ENCODE measurements around the gene MRPL28.

DNA sequence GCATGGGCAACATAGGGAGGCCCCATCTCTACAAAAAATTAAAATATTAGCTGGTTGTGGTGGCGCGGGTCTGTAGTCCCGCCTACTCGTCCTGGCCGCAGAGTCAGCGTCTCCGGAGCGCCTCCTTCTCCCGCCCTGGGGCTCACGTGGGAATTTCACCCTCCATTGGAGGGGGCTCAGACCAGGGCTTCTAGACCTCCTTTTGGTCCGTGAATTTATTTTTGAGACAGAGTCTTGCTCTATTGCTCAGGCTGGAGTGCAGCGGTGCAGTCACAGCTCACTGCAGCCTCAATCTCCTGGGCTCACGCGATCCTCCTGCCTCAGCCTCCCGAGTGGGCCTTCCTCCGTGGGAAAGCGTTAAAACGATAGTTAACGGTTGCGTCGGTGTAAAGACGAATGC lies 26.3 kb upstream of the MRPL28 start:
- TF ChIP-seq POLR2AphosphoS5 (IDR thresholded peaks at IDR 0.05): peak in 1 of 2 donors; percentile 9
- TF ChIP-seq, protein P1, sequence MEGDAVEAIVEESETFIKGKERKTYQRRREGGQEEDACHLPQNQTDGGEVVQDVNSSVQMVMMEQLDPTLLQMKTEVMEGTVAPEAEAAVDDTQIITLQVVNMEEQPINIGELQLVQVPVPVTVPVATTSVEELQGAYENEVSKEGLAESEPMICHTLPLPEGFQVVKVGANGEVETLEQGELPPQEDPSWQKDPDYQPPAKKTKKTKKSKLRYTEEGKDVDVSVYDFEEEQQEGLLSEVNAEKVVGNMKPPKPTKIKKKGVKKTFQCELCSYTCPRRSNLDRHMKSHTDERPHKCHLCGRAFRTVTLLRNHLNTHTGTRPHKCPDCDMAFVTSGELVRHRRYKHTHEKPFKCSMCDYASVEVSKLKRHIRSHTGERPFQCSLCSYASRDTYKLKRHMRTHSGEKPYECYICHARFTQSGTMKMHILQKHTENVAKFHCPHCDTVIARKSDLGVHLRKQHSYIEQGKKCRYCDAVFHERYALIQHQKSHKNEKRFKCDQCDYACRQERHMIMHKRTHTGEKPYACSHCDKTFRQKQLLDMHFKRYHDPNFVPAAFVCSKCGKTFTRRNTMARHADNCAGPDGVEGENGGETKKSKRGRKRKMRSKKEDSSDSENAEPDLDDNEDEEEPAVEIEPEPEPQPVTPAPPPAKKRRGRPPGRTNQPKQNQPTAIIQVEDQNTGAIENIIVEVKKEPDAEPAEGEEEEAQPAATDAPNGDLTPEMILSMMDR (IDR thresholded peaks at IDR 0.05): no peak
